ENCODE measurements around the gene ERBB2.
A peak's percentile ranks its signal among the peaks of the same experiment; 100 is the strongest.

The ERBB2 gene

DNA sequence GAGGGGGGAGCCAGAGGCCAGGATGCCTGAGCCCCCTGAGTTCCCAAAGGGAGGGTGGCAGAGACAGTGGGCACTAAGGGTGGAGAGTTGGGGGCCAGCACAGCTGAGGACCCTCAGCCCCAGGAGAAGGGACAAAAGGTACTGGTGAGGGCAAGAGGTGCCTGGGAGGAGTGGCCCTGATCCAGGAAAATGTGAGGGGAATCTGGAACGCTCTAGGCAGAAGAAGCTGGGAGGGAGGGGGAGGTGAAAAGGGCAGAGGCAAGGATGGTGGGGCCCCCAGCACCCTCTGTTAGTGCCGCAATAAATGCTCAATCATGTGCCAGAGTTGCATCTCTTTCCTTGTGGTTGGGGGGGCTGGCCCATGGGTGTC is 33.6 kb upstream of the ERBB2 start:
- DNase-seq = no peak

GRCh38 chr17:39666601-39667261 is 33.1 kb upstream of the ERBB2 start:
- DNase-seq = peak; percentile 46

- DNase-seq = peak; percentile 79
Measured at GRCh38 chr17:39667262-39667944, 32.5 kb upstream of the ERBB2 start.

GRCh38 chr17:39667945-39668924 is 31.6 kb upstream of the ERBB2 start, which contains the start of gene PNMT:
TSS of gene PNMT (plus strand) at chr17:39668453. CDS start at chr17:39668476, 23 bp downstream.
- peak; percentile 86 for DNase-seq

DNA sequence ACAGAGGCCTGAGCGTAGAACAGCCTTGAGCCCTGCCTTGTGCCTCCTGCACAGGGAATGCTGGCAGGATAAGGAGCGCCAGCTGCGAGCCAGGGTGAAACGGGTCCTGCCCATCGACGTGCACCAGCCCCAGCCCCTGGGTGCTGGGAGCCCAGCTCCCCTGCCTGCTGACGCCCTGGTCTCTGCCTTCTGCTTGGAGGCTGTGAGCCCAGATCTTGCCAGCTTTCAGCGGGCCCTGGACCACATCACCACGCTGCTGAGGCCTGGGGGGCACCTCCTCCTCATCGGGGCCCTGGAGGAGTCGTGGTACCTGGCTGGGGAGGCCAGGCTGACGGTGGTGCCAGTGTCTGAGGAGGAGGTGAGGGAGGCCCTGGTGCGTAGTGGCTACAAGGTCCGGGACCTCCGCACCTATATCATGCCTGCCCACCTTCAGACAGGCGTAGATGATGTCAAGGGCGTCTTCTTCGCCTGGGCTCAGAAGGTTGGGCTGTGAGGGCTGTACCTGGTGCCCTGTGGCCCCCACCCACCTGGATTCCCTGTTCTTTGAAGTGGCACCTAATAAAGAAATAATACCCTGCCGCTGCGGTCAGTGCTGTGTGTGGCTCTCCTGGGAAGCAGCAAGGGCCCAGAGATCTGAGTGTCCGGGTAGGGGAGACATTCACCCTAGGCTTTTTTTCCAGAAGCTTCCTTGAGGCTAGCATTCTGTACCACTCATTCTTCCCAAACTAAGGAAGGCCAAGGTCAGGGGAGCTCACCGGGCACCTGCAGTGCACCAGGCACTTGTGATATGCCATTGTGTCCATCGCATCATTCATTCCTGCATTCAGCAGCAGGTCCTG is 29.7 kb upstream of the ERBB2 start:
- no peak for DNase-seq

DNA sequence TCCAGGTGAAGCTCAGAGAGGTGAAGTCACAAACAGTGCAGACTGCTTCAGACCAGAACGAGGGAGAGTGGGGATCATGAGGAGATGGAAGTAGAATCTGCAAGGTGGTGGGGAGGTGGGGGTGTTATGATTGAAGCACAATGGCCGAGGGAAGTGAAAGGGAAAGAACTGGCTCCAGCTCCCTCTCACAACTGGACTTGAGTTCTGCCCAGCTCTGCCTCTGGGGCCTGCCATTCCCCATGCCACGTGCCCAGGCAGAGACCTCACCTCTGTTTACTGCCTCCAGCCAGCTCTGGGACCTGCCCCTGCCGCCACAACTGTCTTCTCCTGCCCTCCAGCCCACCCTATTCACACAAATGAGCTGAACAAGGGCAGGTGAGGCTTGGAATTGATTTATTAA is 29.1 kb upstream of the ERBB2 start:
- no peak for DNase-seq

DNA sequence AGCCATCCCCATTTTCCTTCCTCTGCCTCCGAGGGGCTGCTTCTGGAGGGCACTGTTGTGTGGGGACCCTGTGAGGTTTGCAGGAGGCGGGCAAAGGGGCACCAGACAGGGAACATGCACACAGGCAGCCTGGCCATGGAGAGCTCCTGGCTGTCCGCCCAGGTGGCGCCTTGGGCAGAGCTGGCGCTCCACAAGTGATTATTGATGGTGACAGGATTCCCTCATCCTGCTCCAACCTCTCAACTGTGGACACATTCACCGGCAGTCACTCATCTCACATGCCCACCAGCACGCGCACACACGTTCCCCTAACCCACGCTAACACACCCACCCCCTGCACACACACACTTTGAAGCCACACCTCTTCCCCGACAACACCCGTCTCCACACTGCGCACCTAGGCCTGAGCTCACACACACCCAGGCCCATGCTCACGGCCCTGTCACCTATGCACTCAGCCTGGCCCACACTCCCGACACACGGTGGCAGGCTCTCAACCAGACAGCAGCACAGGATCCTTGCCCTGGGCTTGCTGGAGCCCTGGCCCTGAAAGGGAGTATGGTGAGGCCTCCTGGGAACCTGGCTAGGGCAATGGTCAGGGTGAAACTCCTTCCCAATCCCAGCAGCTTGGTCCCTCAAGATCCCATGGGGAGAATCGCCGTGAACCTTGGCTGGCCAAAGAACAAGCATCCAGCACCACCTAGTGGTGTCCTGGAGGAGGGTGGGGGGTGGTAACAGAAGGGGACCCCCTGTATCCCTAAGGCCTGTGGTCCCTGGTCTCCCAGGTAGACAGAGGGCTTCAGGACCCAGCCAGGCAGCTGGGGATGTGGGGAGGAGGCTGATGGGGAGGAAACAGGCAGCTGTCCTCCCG is 28.0 kb upstream of the ERBB2 start:
- DNase-seq = peak; percentile 85

GRCh38 chr17:39672522-39673334 is 27.1 kb upstream of the ERBB2 start:
- no peak for DNase-seq

DNA sequence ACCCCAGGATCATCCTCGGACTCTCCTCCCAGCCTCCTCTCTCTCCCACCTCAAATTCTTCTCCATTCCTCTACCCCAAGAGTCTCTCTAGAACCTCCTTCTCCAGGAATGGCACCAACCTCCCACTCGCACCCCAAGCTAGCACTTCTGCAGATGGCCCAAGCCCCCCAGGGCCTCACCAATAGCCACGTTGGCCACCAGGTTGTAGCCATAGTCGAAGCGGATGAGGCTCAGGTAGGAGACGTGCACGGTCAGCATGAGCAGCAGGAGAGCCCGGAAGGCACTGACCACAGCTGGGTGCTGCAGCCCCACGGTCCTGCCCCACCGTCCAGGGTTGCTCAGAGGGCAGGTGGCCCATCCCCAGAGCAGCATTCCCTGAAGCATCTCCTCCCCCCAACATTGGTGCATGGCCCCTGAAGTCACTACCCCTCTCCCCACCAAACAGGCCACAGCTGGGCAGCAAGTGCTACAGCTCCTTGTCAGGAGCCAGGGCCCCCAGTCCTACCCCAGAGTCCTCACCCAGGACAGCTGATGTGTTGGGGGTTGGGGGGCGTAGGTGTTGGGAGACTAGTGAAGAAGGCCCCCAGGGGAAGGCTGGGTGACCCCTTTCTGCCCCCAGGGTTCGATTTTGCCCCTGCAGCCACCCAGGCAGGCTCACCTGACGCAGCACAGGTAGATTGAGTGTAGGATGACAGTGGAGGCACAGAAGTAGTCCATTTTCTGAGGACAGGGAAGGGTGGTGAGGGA is 26.4 kb upstream of the ERBB2 start:
- no peak for DNase-seq

DNA sequence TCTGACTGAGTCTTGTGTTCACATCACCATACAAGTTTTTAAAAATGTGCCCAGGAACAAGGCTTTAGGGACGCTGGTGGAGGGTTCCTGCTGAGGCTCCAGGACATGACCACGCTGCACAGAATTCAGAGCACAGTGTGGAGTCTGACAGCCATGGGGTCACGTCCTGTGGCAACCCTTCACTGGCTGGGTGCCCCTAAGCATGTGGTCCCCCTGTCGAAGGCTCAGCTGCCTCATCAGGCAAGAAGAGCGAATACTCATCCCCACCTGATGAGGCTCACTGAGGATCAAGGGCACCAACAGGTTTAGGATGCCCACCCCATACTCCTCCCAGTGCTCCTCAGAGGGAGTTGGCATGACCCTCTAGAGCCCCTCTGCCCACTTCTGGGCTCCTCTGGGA is 25.7 kb upstream of the ERBB2 start:
- no peak for DNase-seq

DNA sequence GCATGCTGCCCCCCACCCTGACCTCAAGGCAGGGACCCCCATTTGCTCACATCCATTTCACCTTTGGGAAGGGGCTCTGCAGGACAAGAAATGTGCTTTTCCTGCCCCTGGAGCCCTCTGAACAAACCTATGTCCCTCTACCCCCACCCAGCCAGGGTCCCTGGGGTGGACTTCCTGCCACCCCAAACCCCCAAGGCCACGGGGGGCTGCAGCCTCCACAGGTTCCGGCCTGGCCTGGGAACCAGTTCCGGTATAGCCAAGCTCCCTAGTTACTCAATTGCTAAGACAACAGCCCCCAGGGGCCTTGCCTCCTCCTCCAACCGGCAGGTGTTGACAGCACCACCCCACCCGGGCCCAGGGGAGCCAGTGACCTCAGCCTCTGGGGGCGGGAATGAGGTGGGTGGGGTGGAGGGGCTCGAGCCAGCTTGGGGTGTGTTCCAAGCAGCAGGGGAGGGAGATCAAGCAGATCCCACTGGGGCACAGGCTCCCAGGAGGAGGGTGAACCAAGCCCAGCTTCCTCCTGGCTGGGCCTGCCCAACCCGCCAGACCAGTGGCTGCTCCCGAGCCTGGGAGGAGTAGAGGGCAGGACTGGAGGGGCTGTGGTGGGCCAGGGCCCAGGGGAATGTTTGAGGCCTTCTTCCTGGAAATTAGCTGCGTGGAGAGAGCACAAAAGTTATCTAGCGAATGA is 25.0 kb upstream of the ERBB2 start:
- peak; percentile 76 for DNase-seq

DNA sequence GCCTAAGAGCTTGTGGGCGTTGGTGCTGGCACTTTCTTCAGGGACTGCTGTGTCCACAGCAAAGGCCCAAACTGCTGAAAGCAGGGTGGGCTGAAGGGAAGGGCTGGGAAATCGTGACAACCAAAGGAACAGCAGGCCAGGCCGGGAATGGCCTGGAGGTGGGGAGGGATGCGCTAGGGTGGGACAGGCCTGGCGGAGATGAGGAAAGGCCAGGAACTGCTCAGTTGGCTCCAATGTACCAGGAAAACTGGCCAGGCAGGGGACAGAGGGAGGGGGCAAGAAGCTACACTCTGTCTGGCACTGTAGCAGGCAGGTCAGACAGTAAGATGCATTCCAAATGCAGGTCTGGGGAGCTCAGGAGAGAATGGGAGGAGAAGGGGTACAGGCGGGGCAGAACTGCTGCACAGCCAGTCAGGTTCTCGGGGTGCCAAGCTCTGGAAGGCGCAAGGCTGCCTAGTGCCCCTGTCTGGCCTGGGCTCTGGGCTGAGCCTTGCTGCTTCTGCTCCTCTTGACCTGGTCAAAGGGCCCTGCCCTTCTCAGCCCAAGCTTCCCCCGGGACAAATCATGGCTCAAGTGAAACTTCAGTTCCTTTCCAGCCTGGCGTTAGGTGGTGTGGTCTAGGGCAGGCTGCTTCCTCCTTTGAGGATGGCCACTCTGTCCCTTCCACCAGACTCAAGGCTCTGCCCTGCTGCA is 24.3 kb upstream of the ERBB2 start:
- no peak for DNase-seq

GRCh38 chr17:39676198-39676819 is 23.6 kb upstream of the ERBB2 start:
- peak; percentile 81 for DNase-seq

- DNase-seq = no peak
Measured at GRCh38 chr17:39677072-39677471, 22.8 kb upstream of the ERBB2 start.

DNA sequence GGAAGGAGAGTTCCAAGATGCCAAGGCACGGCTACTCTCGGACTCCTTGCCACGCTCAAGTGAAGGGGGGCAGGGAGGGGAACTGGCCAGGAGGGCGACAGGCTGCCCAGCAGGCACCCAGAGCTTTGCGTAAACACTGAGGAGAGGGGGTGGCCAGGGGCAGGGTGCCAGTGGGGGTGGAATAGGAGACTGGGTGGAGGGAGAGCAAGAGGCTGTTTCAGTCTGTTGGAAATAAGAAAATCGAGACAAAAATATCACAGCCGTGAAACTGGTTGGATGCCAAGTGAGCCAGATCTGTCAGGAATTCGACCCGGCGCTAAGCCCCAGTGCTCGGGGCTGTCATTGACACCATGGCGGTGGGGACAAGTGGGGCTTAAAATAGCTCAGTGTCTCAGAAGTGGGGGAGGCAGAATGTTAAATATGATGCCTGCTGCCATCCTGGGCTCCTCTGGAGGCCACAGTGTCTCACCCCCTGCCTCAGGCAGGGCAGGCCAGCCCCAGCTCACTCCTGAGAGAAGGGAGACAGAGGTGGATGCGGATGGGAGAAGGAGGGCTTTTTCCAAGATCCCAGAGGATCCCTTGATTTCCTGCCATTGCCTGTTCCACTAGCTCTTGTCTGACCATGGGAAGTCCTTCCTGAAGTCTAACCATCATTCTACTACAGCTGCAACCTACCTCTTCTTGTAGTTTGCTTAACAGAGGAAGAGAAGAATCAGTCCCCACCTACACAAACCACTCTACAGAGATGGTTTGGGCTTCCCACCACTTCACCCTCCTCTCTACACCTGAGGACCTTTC is 22.1 kb upstream of the ERBB2 start:
- peak; percentile 54 for DNase-seq

DNA sequence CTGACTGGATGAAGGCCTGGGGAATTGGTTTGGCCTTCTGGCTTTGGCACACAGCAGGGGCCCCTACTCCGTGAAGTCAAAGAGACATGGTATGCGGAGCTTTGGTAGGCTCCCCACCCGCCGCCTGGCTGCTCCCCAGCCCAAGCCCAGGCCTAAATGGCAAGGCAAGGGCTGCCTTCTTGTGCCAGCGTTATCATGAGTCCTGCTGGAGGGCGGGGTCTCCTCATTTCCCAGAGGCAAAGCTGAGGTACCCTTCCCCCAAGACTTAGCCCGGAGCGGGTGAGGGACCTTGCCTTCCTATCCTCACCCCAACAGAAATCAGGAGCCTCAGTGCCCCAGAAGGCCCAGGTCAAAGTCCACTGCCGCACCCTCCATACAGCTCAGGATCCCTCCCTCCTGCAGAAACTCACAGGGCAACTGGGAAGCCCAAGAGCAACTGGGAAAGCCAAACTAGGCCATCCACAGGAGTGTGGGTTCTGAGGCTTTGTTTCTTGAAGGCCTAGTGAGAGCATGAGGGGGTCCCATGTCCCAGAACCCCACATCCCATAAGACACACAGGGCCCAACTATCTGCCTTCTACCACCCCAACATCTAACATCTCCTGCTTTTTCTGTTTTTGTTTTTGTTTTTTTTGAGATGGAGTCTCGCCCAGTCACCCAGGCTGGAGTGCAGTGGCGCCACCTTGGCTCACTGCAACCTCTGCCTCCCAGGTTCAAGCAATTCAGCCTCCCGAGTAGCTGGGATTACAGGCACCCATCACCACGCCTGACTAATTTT is 21.3 kb upstream of the ERBB2 start:
- DNase-seq = no peak
